Sigmoid colon (tissue), 7 donors: ENCODE data around the gene OPCML. TPM values are rescaled to one million over a fixed set of nuclear protein-coding genes. Genes with fewer than 3 reads are reported as not detected.

ENCODE experiments used
- DNase-seq: peaks from one replicate; pipeline ENCODE4 v3.0.0-alpha.2; 2019
- H3K27ac ChIP-seq, 4 donors: fragments of 200-600 bp; sonication (generic); one replicate each; pipeline ENCODE4 v1.5.1; 2016 to 2019; ENCODE audit warnings: mild to moderate bottlenecking in 1 of 4
- H3K27me3 ChIP-seq, 3 donors: fragments of 200-600 bp; sonication (generic); one replicate each; pipeline ENCODE4 v1.5.1; 2019; ENCODE audit warnings: mild to moderate bottlenecking in 1 of 3
- H3K36me3 ChIP-seq, 4 donors: fragments of 200-600 bp; sonication (generic); one replicate each; pipeline ENCODE4 v1.5.1; 2016 to 2019
- H3K4me1 ChIP-seq, 4 donors: fragments of 200-600 bp; sonication (generic); one replicate each; pipeline ENCODE4 v1.5.1; 2017 to 2019
- H3K4me3 ChIP-seq, 4 donors: fragments of 200-600 bp; sonication (generic); one replicate each; pipeline ENCODE4 v1.5.1; 2017 to 2019; ENCODE audit warnings: mild to moderate bottlenecking in 2 of 4, moderate library complexity in 1 of 4
- H3K9me3 ChIP-seq, 4 donors: fragments of 200-600 bp in 3 of 4; sonication (generic) in 3 of 4; one replicate each; pipeline versions ENCODE4 v1.5.1 to v1.6.1; 2013 to 2019
- EP300 ChIP-seq, 4 donors: sonication (generic); formaldehyde crosslinking; IDR thresholded peaks; one replicate each; pipeline ENCODE4 v1.6.1; 2017; ENCODE audit warnings: antibody characterized with exemption in 4 of 4
- POLR2A ChIP-seq, 2 donors: fragments of 450-650 bp; IDR thresholded peaks; one replicate each; pipeline ENCODE4 v1.6.1; 2016; ENCODE audit warnings: antibody characterized with exemption in 2 of 2, mild to moderate bottlenecking in 2 of 2, moderate library complexity in 2 of 2
- POLR2AphosphoS5 ChIP-seq, 4 donors: sonication (generic); formaldehyde crosslinking; IDR thresholded peaks; one replicate each; pipeline ENCODE4 v1.6.1; 2017; ENCODE audit warnings: antibody characterized with exemption in 4 of 4
- WGBS, 2 donors: extraction: QIAGEN DNeasy Blood & Tissue Kit; methylation state at CpG; one replicate each; pipeline ENCODE4 v1.1.7; 2013; 5-methylcytosine and 5-hydroxymethylcytosine counted together
- intact Hi-C: fragments of 100-400 bp; cut with DNase I; formaldehyde crosslinking; loops from one replicate; pipeline ENCODE4 v1.15.1; 2023
- polyA plus RNA-seq, 3 donors: library from polyadenylated mRNA; stranded (reverse); fragments of 200-250 nt; gene quantifications; one replicate each; pipeline ENCODE4 v1.2.3, GENCODE V29; 2013
- total RNA-seq, 4 donors: library from RNA; depleted of rRNA; stranded (reverse); fragments of >200 nt; gene quantifications; one replicate each; pipeline ENCODE4 v1.1.0, GENCODE V29; 2016
- TF ChIP-seq, protein P1 (sequence below), 4 experiments: fragments of 450-650 bp in 3 of 4; fragments of 200-600 bp in 1 of 4; IDR thresholded peaks; one replicate each; pipeline ENCODE4 v1.5.1; 2016 to 2019; ENCODE audit warnings: antibody characterized with exemption in 4 of 4, mild to moderate bottlenecking in 3 of 4, moderate library complexity in 2 of 4
- donor health status: healthy with polysubstance abuse.
- donor health status: Bipolar disorder and iron deficiency.
- donor health status: healthy.

The OPCML gene
- total and polyA plus RNA-seq, 7 donors = under 0.01 to 0.14 (median 0.03) TPM; not detected in 4

GRCh38 chr11:132840660-132841059, 691.6 kb downstream of the OPCML start:
- intact Hi-C loops = no loop called here
- H3K4me1 ChIP-seq = no peaks in the 10 kb centered on the region
- H3K27ac ChIP-seq = no peak overlapping the region
- H3K4me3 ChIP-seq = no peak overlapping the region
- TF ChIP-seq POLR2A (IDR thresholded peaks at IDR 0.05) (no peak), POLR2AphosphoS5 (IDR thresholded peaks at IDR 0.05) (no peak), EP300 (IDR thresholded peaks at IDR 0.05) (no peak)
- TF ChIP-seq, protein P1, sequence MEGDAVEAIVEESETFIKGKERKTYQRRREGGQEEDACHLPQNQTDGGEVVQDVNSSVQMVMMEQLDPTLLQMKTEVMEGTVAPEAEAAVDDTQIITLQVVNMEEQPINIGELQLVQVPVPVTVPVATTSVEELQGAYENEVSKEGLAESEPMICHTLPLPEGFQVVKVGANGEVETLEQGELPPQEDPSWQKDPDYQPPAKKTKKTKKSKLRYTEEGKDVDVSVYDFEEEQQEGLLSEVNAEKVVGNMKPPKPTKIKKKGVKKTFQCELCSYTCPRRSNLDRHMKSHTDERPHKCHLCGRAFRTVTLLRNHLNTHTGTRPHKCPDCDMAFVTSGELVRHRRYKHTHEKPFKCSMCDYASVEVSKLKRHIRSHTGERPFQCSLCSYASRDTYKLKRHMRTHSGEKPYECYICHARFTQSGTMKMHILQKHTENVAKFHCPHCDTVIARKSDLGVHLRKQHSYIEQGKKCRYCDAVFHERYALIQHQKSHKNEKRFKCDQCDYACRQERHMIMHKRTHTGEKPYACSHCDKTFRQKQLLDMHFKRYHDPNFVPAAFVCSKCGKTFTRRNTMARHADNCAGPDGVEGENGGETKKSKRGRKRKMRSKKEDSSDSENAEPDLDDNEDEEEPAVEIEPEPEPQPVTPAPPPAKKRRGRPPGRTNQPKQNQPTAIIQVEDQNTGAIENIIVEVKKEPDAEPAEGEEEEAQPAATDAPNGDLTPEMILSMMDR (IDR thresholded peaks at IDR 0.05) = no peak
- no peaks in the 10 kb centered on the region for H3K36me3 ChIP-seq
- no peaks in the 10 kb centered on the region for H3K27me3 ChIP-seq
- peaks cover 0 to 4% (median 0%) of the 10 kb centered on the region in 4 donors for H3K9me3 ChIP-seq
- 84 to 91% methylated on average over 12 of the region's 12 CpGs for WGBS, 2 donors
- no peak for DNase-seq

DNA sequence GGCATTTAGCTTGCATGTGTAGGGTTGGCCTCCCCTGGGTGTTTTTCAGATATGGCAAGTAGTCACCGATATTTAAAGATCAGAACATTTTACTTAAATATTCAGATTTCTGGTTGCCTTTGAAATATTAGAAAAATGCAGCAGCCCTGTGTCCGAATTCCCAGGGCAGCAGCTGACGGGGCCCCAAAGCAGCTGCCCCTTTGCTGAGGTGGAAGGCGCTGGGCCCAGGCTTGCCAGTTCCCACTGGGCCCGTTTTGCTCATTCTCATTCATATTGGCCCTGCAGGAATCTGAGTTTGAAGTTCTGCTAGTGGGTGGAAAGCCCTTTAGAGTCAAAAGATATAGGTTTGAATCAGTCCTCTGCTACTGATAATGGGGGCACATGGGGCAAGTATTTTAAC, 692.1 kb downstream of the OPCML start:
- no peak for TF ChIP-seq POLR2A (IDR thresholded peaks at IDR 0.05)
- TF ChIP-seq, protein P1 (IDR thresholded peaks at IDR 0.05) = no peak
- no peak for TF ChIP-seq POLR2AphosphoS5 (IDR thresholded peaks at IDR 0.05)
- no peak for TF ChIP-seq EP300 (IDR thresholded peaks at IDR 0.05)
- peaks cover 0 to 4% (median 0%) of the 10 kb centered on the region in 4 donors for H3K9me3 ChIP-seq
- intact Hi-C loops = no loop called here
- WGBS, 2 donors = 59 to 61% methylated on average over 5 of the region's 5 CpGs
- no peak overlapping the region for H3K4me3 ChIP-seq
- H3K36me3 ChIP-seq = no peaks in the 10 kb centered on the region
- DNase-seq = no peak
- H3K27me3 ChIP-seq = no peaks in the 10 kb centered on the region
- no peak overlapping the region for H3K27ac ChIP-seq
- H3K4me1 ChIP-seq = no peaks in the 10 kb centered on the region

GRCh38 chr11:132839236-132839945, 692.9 kb downstream of the OPCML start:
- TF ChIP-seq EP300 (IDR thresholded peaks at IDR 0.05) (no peak), POLR2A (IDR thresholded peaks at IDR 0.05) (no peak), POLR2AphosphoS5 (IDR thresholded peaks at IDR 0.05) (no peak)
- TF ChIP-seq, protein P1 (IDR thresholded peaks at IDR 0.05) = no peak
- H3K4me3 ChIP-seq = no peak overlapping the region
- H3K9me3 ChIP-seq = peaks cover 0 to 4% (median 0%) of the 10 kb centered on the region in 4 donors
- H3K27me3 ChIP-seq = no peaks in the 10 kb centered on the region
- 86 to 87% methylated on average over 18 of the region's 18 CpGs for WGBS, 2 donors
- no peak for DNase-seq
- intact Hi-C loops = no loop called here
- H3K36me3 ChIP-seq = no peaks in the 10 kb centered on the region
- H3K4me1 ChIP-seq = no peaks in the 10 kb centered on the region
- H3K27ac ChIP-seq = no peak overlapping the region

- Histone ChIP-seq H3K9me3 (peaks cover 0 to 4% (median 0%) of the 10 kb centered on the region in 4 donors), H3K27ac (no peak overlapping the region), H3K4me3 (no peak overlapping the region), H3K36me3 (no peaks in the 10 kb centered on the region), H3K27me3 (no peaks in the 10 kb centered on the region), H3K4me1 (no peaks in the 10 kb centered on the region)
- intact Hi-C loops = no loop called here
- TF ChIP-seq POLR2A (IDR thresholded peaks at IDR 0.05) (no peak), POLR2AphosphoS5 (IDR thresholded peaks at IDR 0.05) (no peak), EP300 (IDR thresholded peaks at IDR 0.05) (no peak)
- TF ChIP-seq, protein P1 (IDR thresholded peaks at IDR 0.05) = no peak
- DNase-seq = no peak
- WGBS, 2 donors = 59 to 72% methylated on average over 7 of the region's 7 CpGs
Measured at GRCh38 chr11:132838627-132839026, 693.7 kb downstream of the OPCML start.
